Activated CD4-positive, alpha-beta T cell treated with anti-CD3 and anti-CD28 coated beads, Interleukin-2, Interleukin-4, amounts not matched to agents 100 ng/mL and 50 ng/mL, durations not matched to agents 16 hours and 8 hours (primary cell): ENCODE data around the gene TPX2.
A peak's percentile ranks its signal among the peaks of the same experiment; 100 is the strongest.
"Not testable (repeated sequence)": the region's sequence is repeated elsewhere in the genome, so short reads cannot be mapped to it uniquely, and the experiment has no call there.

ENCODE experiments used
- DNase-seq: peaks from one replicate; pipeline ENCODE4 v3.0.0-alpha.2; 2020; ENCODE audit warnings: low spot score

Gene TPX2

GRCh38 chr20:31719644-31720485 lies 19.2 kb upstream of the TPX2 start:
- no peak for DNase-seq

GRCh38 chr20:31720486-31721407 lies 18.3 kb upstream of the TPX2 start:
- peak; percentile 48 for DNase-seq

GRCh38 chr20:31721408-31722256 lies 17.5 kb upstream of the TPX2 start:
- DNase-seq: no peak

GRCh38 chr20:31722257-31723068 lies 16.6 kb upstream of the TPX2 start, which contains the start of gene BCL2L1:
BCL2L1 (minus strand) TSS chr20:31722868; CDS start chr20:31722218, 650 bp downstream.
- peak; percentile 79 for DNase-seq

- no peak for DNase-seq
Observed at GRCh38 chr20:31723069-31723318, 16.1 kb upstream of the TPX2 start.

- peak; percentile 99 for DNase-seq
Observed at GRCh38 chr20:31723319-31724078, 15.6 kb upstream of the TPX2 start.

GRCh38 chr20:31731321-31731717 lies 7.8 kb upstream of the TPX2 start:
- DNase-seq: no peak

GRCh38 chr20:31739550-31739977 lies 474 bp downstream of the TPX2 start:
- DNase-seq: no peak

- DNase-seq: peak; percentile 71
Observed at GRCh38 chr20:31740208-31740607, 1.1 kb downstream of the TPX2 start.

- no peak for DNase-seq
Observed at GRCh38 chr20:31740656-31741323, 1.7 kb downstream of the TPX2 start.

- DNase-seq: no peak
Observed at GRCh38 chr20:31746068-31746878, 7.2 kb downstream of the TPX2 start.

GRCh38 chr20:31747028-31747427 lies 7.9 kb downstream of the TPX2 start:
- DNase-seq: not testable (repeated sequence)

- DNase-seq: no peak
Observed at GRCh38 chr20:31747640-31748039, 8.6 kb downstream of the TPX2 start.

GRCh38 chr20:31749223-31749622 lies 10.1 kb downstream of the TPX2 start:
- DNase-seq: no peak

- no peak for DNase-seq
Observed at GRCh38 chr20:31751126-31751525, 12.0 kb downstream of the TPX2 start.

GRCh38 chr20:31757254-31757653 lies 18.2 kb downstream of the TPX2 start:
- DNase-seq: no peak

GRCh38 chr20:31758521-31758920 lies 19.4 kb downstream of the TPX2 start:
- DNase-seq: no peak

GRCh38 chr20:31758991-31759390 lies 19.9 kb downstream of the TPX2 start:
- no peak for DNase-seq
